GM19043 (cell line): ENCODE data around the gene TRAF3IP1.
"Not testable (repeated sequence)": the region's sequence is repeated elsewhere in the genome, so short reads cannot be mapped to it uniquely, and the experiment has no call there.

Experiments
- ATAC-seq: cut with Tn5 transposase; IDR thresholded peaks from one replicate; pipeline ENCODE4 v1.9.1; 2021; ENCODE audit warnings: low read depth; ENCODE audit not compliant: unreplicated experiment

Gene TRAF3IP1, protein sequence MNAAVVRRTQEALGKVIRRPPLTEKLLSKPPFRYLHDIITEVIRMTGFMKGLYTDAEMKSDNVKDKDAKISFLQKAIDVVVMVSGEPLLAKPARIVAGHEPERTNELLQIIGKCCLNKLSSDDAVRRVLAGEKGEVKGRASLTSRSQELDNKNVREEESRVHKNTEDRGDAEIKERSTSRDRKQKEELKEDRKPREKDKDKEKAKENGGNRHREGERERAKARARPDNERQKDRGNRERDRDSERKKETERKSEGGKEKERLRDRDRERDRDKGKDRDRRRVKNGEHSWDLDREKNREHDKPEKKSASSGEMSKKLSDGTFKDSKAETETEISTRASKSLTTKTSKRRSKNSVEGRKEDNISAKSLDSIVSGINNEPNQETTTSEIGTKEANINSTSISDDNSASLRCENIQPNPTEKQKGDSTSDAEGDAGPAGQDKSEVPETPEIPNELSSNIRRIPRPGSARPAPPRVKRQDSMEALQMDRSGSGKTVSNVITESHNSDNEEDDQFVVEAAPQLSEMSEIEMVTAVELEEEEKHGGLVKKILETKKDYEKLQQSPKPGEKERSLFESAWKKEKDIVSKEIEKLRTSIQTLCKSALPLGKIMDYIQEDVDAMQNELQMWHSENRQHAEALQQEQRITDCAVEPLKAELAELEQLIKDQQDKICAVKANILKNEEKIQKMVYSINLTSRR

GRCh38 chr2:238320246-238320647 lies at the start of gene TRAF3IP1:
Gene TRAF3IP1, plus strand, starts transcription at chr2:238320518. Its CDS starts 145 bp downstream, at chr2:238320663.
- peak; percentile 98 for ATAC-seq

- no peak for ATAC-seq
Observed at GRCh38 chr2:238270606-238271005, 49.7 kb upstream of the TRAF3IP1 start.

- no peak for ATAC-seq
Observed at GRCh38 chr2:238271061-238271554, 49.2 kb upstream of the TRAF3IP1 start.

DNA sequence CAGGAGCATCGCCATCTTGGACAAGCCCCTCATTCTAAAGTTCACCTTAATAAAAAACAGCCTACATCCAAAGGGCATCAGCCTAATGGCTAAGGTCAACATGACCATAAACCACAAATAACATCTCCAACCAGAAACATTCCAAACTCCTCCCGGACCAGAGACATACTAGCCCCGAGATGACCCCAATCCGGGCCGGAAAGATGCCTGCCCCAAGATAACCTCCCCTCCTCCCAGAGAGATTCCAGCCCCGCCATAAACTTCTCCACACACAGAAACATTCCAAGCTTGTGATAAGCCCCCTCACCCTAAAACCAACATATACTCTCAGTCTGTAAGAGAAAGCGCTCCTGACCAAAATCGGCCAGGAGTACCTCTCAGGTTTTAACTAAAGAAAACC lies 48.6 kb upstream of the TRAF3IP1 start:
- ATAC-seq, result not testable (repeated sequence)

- no peak for ATAC-seq
Observed at GRCh38 chr2:238272156-238272555, 48.2 kb upstream of the TRAF3IP1 start.

- ATAC-seq, result not testable (repeated sequence)
Observed at GRCh38 chr2:238273433-238273832, 46.9 kb upstream of the TRAF3IP1 start.

GRCh38 chr2:238274152-238274865 lies 46.0 kb upstream of the TRAF3IP1 start:
- no peak for ATAC-seq

GRCh38 chr2:238277695-238278094 lies 42.6 kb upstream of the TRAF3IP1 start:
- ATAC-seq, result no peak

- ATAC-seq, result no peak
Observed at GRCh38 chr2:238278626-238279323, 41.5 kb upstream of the TRAF3IP1 start.

- ATAC-seq, result no peak
Observed at GRCh38 chr2:238279324-238279682, 41.0 kb upstream of the TRAF3IP1 start.

GRCh38 chr2:238280083-238280825 lies 40.1 kb upstream of the TRAF3IP1 start:
- ATAC-seq, result no peak

DNA sequence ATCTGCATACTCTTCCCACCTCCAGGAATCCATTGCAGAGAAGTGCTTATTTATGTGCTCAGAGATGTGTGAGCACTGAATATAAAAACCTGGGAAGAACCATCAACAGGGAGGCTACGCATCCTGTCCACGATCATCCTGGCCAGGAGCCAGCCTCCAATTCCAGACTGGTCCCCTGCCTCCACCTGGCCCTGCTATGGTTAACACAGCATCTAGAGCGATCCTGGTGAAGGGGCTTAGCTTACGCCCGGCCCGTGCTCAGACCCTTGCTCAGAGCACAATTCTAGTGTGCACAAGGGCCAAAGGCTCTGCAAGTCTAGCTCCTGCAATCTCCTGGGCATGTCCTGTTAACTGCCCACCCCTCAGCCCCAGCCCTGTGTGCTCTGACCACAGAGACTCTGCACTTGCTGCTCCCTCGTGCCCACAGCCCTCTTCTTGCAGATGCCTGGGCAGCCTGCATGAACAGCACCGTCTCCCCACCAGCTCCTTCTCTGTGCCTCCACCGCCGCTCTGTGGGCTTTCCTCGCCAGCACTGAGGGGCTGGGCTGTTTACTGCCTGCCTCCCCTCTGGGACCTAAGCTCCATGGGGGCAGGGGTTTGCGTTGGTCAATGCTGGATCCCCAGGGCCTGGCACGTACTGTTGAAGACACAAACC lies 38.4 kb upstream of the TRAF3IP1 start:
- no peak for ATAC-seq

- ATAC-seq, result no peak
Observed at GRCh38 chr2:238282861-238283738, 37.2 kb upstream of the TRAF3IP1 start.

DNA sequence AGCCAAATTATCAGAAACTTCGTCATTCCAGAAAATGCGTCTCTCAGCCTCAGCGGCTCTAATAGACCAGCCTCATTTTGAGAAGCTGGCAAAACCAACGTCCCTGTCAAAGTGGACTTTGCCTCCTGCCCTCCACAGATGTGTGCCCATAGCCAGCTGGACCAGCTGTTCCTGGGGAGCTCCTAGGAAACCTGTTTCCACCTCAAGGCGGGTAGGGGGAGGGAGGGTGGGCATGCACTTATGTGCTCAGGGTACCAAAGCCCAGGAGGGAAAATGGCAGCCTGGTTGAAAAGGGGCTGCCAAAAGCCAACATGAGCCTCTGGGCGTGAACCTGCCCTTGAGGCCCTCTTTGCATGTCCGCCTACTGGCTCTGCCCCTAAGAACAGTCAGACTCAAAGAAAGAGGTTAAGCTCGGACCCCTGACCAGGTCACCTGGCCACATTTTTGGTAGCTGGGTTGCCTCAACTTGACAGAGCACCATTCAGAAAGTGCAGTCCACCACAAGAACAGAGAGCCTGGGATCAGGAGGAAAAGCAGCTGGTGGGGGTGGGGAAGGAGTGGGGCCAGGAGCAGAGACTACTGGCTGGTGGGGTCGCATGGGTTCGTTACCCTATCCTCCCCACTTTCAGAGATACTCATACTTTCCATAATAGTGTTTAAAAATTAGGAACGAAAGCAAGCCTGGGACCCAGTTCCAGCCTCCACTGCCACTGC lies 35.4 kb upstream of the TRAF3IP1 start:
- ATAC-seq, result no peak

GRCh38 chr2:238285653-238286082 lies 34.6 kb upstream of the TRAF3IP1 start:
- ATAC-seq, result no peak

- ATAC-seq, result no peak
Observed at GRCh38 chr2:238286095-238286494, 34.2 kb upstream of the TRAF3IP1 start.

DNA sequence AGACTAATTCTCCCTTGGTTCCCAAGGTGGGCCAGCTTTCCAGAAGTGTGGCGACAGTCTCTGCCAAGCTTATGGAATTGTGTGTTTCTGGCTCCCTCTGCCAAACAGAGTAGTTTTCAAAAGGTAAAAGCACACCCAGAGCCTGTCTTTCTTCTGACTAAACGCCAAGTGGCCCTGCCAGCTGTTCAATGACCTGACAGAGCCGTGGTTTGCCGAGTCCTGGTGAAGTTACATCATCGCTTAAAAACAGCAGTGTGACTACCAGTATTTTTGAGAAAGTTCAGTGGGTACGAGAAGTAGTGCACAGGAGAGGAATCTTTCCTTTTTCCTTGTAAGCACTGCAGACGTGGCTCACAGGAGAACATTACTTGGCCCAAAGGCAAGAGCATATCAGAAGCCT lies 33.8 kb upstream of the TRAF3IP1 start:
- no peak for ATAC-seq
